ENCODE measurements around the gene LRRC8B.

DNA sequence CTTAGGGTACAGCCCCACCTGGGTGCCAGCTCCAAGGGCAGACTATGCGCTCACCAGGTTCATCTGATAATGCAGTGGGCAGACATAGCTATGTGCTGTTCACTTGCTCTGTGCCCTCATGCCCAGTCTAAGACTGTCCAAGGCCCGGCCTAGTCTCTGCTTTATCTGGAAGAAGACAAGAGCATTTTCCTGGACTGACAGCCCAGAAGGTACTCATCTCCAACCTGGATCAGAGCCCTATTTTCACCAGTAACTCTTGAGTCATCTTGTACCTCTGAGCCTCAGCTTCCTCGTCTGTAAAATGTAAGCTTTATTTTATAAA lies 79.7 kb downstream of the LRRC8B start:
- TF ChIP-seq EZH2 (IDR thresholded peaks at IDR 0.05; ENCODE audit: insufficient read depth, poor library complexity, severe bottlenecking) (no peak), EZH2phosphoT487 (IDR thresholded peaks at IDR 0.05; ENCODE audit: insufficient read depth, low read depth) (no peak)

Measured in GM23248 (cell line).